Epidermal melanocyte (primary cell): Measurements from ENCODE around the gene DHH.

ENCODE experiments used
- DNase-seq: peaks from one replicate; pipeline ENCODE4 v3.0.0; 2011; ENCODE audit warnings: low spot score; ENCODE audit not compliant: insufficient read length

Gene DHH

GRCh38 chr12:49051373-49051764 is 43.2 kb downstream of the DHH start:
- DNase-seq = peak; percentile 10

DNA sequence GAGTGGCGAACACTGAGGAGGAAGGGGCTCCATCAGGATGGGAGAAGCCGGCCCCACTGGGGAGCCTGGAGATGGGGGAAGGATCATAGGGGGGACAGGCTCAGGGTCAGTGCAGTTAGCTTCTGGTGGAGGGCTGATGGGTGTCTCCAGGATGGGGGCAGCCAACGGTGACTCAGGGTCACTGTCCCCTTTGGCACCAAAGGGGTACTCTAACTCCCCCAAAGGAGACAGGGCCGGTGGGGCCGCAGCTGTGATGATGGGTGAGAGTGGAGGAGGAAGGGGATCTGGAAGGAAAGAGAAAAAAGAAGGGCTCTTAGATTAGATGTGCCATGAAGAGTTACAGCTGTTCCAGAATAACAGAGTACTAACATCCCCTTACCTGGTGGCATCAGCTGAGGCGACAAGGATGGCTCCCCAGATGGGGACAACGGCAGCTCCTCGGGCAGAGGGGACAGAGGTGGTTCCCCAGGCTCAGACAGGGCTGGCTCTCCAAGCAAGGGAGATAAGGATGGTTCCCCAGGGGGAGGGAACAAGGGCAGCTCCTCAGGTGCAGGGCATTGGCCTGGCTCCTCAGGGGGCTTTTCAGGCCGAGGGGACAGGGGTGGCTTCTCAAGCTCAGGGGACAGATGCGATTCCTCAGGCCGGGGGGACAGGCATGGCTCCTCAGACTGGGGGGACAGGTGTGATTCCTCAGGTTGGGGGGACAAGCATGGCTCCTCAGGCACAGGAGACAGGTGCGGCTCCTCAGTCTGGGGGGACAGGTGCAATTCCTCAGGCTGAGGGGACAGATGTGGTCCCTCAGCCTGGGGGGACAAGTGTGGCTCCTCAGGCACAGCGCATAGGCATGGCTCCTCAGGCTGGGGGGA is 43.9 kb downstream of the DHH start:
- peak; percentile 14 for DNase-seq

GRCh38 chr12:49049566-49050224 is 44.9 kb downstream of the DHH start:
- DNase-seq = peak; percentile 14

DNA sequence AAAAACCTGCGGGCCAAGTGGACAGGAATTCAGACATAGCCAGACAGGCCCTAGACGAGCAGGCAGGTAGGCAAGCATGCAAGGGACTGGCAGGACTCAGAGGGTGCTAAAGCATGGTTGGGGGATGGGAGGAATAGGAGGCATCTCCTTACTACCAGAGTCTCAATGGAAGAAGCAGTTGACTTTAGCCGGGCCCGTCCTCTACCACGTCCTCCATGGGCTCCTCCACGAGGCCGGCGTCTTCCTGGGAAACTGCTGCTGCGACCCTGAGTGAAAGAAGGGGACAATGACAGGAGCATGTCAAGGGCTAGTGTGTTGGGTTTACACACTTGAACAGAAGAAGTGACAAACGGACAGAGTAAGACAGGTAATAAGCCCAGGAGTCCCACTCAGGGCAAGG is 45.6 kb downstream of the DHH start:
- DNase-seq = no peak

GRCh38 chr12:49046129-49046895 is 48.3 kb downstream of the DHH start:
- no peak for DNase-seq

DNA sequence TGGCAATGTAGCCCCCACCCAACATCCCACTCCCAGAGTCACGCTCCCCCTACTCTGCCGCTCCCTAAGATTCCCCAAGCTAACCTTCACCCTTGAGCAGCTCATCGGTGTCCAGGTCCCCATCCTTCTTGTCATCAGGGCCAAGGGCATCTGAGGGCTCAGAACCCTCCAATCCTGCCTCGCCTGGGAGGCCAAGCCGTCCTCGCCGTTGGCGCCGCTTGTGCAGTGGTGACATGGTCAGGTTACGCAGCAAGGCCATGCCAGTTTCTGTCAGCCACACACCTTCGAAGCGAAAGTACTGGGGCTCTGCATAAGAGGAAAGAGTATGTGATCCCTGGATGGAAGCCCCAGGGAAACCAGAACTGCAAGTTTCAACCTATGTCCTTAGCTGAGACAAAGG is 49.9 kb downstream of the DHH start:
- DNase-seq = no peak

DNA sequence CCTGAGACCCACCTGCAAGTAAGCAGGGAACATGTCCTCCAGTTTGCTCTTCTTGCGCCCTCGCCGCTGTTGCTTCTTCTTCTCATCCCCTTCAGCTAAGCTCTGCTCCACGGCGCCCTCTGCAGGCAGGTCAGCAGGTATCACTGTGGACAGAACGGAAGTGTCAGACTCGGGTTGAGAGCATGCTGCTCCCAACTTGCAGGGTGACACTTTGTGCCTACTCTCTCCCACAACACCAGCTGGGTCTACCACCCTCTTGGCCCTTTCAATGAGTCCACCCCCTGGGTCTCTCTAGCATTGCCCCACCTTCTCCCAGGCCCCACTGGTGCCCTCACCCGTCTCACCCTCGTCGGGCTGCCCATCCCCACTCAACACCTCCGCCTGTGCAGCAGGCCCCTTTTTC is 50.7 kb downstream of the DHH start:
- DNase-seq = peak; percentile 74

- DNase-seq = no peak
These were observed 51.4 kb downstream of the DHH start for GRCh38 chr12:49043241-49043640.

DNA sequence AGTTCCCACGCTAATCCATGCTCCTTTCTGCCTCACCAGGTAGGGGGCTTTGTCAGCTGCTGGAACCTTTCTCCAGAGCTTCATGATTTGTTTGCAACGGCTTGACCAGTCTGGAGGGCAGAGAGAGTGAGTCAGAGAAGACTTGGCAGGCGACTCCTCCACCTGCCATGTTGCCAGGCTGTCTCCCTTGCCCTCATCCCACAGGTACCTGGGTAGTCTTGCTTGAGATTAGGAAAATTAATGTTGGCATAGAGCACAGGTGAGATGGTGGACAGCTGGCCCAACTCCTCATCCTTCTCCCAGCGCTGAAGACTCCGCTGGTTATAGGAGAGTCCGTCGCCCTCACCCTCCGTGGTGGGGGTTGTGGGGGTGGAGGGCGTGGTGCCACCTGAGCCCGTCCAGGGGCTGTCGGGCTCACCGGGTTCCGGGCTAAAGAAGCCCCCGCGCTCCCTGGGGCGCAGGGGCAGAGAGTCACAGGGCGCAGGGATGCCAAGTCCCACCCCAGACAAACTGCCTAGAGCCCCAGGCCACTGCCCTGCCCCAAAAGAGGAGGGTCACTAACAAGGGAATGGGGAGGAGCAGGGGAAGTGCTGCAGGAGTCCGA is 52.6 kb downstream of the DHH start:
- DNase-seq = no peak

DNA sequence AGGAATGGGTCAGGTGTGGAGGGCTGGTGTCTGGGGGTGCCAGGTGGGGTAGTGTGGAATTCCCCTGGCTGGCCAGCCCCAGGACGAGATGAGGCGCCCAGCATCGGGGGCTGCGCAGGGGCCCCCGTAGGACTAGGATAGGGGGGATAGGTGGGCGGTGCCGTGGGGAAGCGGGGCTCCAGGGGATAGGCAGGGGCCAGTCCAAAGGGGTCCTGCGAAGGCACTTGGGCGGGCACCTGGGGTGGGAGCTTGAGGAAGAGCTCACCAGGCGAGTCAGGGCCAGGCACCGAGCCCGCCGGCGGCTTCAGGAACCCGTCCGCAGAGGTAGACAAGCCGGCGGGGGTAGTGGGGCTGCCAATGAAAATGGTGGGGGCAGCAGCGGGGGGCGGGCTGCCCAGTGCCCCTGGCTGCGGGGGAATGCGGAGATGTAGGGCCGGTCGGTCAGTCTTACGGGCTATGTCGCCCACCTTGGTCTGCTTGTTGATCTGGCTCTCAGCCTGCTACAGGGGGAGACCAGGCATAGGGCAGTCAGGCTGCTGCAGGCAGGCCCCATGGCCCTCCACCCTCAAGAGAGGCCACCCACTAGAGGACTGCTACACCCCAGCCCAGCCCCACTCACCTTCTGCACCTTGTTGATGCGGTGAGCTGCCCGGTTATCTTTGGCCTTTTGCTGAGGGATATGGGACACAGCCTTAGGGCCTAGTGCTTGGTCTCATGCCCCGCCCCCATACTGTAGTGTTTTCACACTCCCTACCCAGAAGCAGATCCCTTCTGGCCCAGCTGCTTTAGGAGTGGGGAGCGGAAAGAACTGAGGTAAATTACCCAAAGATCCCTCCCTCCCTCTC is 53.3 kb downstream of the DHH start:
- DNase-seq = no peak

GRCh38 chr12:49040364-49040855 is 54.2 kb downstream of the DHH start:
- DNase-seq = no peak

DNA sequence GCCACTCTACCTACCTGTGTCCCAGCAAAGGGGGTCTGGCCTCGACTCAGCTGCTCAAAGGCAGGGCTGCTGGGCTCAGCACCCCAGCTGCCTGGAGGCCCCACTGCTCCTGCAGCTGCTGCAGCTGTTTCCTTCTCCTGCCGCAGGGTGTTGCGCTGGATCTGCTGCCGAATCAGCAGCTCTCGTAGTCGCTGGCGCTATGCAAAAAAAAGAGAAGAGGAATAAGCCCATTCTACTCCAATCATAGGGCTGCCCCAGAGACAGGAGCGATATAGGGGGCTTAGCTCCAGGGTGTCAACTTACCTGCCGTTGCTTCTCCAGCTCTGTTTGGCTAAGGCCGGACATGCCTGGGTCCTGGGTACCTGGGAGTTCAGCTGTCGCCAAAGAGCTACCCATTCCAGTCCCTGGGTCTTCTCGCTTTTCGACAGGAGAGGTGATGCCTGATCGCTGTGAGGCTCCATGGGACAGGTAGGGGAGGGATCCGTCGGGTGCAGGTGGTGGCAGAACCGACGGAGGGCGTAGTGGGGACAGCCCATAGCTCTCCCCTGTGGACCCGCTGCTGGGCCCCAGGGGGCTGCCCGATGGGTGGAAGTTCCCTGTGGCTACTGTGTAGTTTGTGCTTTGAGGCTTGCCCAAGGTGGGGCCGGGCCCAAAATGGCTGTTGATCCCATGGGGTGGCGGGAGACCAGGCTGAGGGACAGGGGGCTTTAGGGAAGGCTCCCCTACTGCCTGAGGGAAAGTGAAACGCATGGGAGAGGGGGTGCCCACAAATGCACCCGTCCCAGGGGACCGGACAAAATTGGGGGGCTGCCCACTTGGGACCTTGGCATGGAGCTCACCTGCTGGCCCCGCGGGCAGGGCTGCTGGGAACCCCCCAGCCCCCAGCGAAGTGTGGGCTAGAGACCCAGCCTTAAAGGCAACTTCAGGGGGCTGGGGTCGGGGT is 54.9 kb downstream of the DHH start:
- DNase-seq = no peak

DNA sequence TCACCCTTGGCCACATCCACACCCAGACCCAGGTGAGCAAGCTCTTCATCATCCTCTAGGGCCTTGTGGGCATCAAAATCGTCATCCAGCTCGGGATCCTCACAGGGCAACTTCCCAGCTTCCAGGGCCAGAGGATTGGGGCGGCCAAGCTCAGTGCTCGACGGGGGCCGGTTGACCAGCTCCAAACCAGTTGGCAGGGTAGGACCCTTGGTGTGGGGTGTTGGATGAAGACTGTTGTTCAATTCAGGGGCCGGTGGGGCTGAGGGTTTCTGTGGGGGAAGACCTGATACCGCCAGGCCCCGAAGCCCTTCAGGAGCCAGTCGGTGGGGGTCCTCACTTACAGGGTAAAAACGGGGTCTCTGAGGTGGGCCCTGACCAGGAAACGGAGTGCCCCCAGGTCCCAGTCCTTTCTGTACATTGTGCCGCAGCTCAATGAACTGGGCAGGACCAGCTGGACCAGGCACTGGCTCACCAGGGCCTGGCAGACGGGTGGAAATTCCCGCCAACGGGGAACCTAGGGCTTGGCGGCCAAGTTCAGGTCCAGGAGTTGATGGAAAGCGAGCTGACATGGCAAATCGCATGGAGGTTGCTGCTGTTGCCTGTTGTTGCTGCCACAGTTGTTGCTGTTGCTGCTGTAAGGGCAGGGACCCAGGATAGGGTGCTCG is 56.2 kb downstream of the DHH start:
- DNase-seq = no peak

DNA sequence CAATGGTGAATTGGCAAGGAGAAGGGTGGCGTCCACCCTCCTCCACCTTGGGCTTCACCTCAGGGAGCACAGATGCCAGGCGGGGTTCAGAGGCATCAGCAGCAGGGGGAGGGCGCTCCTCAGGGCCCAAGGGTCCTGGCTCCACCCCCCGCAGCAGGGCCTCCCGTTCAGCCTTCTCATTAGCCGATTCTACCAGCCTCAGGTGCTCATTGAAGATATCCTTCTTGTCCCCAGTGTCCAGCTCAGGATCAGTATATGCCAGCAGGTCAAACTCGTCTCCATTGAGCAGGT is 56.7 kb downstream of the DHH start:
- no peak for DNase-seq

GRCh38 chr12:49037111-49037946 is 57.3 kb downstream of the DHH start:
- no peak for DNase-seq
